GM19239 (cell line): ENCODE results near the gene ELOVL5.

Source experiments
- DNase-seq: peaks from one replicate; pipeline ENCODE4 v3.0.0; 2011; ENCODE audit warnings: low spot score; ENCODE audit not compliant: insufficient read length
- FAIRE-seq: peaks from 2 replicates; lab custom pipeline; 2011; peaks lifted over from hg19 to GRCh38; lab: Jason Lieb, UNC

The ELOVL5 gene

DNA sequence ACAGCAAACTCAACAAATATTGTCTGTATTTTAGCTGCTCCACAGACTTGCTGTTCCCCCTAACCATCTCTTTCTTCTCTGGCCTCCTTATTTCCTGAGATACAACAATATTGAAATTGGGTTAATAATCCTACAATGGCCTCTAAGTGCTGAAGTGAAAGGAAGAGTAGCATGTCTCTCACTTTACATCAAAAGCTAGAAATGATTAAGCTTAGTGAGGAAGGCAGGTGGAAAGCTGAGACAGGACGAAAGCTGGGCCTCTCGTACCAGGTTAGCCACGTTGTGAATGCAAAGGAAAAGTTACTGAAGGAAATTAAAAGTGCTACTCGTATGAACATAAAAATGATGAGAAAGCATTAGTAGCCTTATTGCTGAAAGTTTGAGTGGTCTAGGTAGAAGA is 63.8 kb downstream of the ELOVL5 start:
- DNase-seq, result no peak
- FAIRE-seq, result peak; percentile 83

DNA sequence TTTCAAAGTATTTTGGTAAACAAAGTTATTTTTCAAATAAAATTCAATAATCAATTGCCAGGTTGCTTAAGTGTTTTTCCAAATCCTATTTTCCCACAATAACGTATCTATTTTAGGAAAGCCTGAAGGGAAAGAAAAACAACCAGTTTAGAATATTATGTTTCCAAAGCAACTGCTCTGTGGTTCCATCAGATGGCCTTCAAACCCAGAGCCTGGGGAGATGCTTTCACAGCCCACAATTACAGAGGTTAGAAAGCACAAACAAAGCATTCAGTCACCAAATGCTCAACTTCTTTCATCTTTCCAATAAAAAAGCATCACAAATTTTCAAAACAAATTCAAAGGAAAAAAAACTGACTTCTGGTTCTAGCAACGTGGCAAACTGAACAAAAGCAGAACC is 66.0 kb downstream of the ELOVL5 start:
- no peak for FAIRE-seq
- DNase-seq, result no peak

- FAIRE-seq, result peak; percentile 61
- DNase-seq, result no peak
Observed at GRCh38 chr6:53282234-53282633, 66.5 kb downstream of the ELOVL5 start.

GRCh38 chr6:53281518-53282215 is 67.1 kb downstream of the ELOVL5 start:
- FAIRE-seq (peak; percentile 91), DNase-seq (no peak)

- no peak for DNase-seq
Observed at GRCh38 chr6:53280207-53280606, 68.5 kb downstream of the ELOVL5 start.

DNA sequence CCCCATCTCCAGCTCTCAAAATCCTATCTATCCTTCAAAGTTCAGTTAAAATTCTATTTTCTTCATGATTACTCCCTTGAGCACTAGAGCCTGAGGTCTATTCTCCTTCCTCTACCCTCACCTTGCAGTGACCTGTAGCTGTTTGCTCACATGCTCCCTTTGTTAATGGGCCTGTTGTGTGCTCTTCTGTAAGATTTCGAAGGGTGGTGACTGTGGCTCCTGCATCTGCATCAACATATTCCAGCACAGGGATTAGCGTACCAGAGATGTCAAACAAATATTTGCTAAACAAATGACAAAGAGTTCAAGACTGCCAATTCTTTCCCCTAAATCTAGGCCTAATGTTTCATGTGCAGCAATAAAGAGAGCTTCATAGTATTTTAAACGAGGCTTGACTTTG is 69.5 kb downstream of the ELOVL5 start:
- FAIRE-seq, result no peak

More at GRCh38 chr6:53280207-53280606, 68.5 kb downstream of the ELOVL5 start:
- FAIRE-seq, result peak; percentile 21

GRCh38 chr6:53273370-53273769 is 75.4 kb downstream of the ELOVL5 start:
- FAIRE-seq (no peak), DNase-seq (no peak)

More for the DNA sequence above, 69.5 kb downstream of the ELOVL5 start:
- DNase-seq, result no peak

DNA sequence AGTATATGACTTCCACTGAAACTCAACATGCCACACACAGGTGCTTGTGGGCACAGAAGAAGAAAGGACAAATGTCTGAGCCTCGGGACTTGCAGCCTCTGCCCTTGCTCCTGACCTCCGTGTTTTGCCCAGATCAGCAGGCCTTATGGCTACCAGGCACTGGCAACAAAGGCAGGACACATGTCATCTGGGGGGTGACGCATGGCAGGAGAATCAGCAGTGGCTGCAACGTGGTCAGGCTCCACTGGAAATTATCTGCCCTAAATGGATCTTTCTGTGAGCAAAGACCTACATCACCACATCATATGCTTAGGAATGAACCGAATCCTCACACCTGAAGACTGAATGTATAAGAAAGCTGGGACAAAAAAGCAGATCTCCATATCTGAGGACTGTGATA is 78.9 kb downstream of the ELOVL5 start:
- FAIRE-seq, result no peak
- DNase-seq, result no peak

DNA sequence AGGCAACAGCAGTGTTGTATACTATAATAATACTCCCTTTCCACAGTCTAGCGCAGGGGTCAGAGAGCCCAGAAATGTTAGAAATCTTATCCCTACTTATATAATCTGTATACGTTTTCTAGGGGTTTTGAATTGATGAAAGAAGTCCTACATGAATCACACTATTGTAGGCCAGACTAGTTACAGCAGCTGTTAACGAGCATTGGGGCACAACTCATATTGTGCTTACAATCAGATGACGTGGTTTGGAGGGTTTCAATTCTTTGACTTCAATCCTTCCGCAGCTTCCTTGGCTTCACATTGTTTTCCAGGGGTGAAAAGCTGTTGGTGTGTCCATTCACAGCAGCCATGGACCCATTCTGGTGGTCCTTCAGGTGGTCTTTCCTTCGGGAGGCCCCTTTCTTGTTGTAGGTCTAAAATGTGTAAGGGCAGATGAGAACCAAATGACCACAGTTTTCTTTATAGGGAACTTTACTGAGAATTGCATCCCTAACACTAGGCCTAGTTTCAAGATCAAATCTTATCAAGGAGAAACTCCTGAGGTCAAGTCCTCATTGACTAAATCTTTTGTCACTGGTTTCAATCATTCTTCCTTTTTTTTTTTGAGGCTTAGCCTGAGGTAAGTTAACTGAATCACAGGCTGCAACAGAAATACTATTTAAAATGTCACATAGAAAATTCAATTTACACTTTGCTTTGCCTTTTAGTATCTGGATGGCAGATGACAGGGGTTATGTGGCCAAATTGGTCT is 79.7 kb downstream of the ELOVL5 start:
- DNase-seq (no peak), FAIRE-seq (no peak)

GRCh38 chr6:53266553-53267090 is 82.1 kb downstream of the ELOVL5 start:
- DNase-seq (no peak), FAIRE-seq (no peak)

GRCh38 chr6:53264915-53265607 is 83.7 kb downstream of the ELOVL5 start:
- FAIRE-seq, result no peak
- no peak for DNase-seq

DNA sequence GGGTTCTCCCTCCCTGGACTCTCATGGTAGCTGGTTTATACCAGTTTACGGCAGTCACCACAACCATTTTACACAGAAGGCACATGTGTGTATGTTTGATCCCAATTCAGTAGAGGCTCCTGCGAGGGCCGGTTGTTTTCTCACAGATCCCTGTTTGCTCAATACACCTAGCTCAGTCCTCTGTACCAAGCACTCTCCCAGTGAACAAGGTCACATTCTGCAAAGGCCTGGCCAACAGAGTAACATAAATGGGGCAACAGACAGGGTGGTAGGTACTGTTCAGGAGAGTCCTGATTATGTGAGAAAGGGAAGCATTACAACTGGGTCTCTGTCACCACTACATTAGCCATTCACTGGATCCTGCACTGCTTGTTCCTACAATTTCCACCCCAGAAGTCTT is 84.4 kb downstream of the ELOVL5 start:
- no peak for DNase-seq
- FAIRE-seq, result no peak

DNA sequence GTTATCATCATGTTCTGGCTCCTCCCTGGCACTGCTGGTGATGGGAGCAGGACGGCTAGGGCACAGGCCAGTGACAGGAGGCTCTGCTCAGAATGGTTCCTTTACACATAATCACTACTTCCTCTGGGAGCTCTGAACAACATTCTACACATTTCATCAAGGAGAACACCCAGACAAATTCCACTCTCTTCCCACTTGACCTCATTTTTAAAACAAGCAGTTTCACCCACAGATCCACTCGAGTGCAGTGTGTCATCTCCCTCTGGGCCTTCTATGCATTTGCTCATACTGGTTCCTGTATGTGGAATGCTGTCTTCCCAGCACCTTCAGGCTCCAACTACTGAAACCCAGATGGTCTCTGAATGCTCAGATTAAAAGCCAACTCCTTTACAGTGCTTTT is 84.8 kb downstream of the ELOVL5 start:
- FAIRE-seq (no peak), DNase-seq (no peak)

- no peak for FAIRE-seq
- no peak for DNase-seq
Observed at GRCh38 chr6:53259860-53260580, 88.7 kb downstream of the ELOVL5 start.

DNA sequence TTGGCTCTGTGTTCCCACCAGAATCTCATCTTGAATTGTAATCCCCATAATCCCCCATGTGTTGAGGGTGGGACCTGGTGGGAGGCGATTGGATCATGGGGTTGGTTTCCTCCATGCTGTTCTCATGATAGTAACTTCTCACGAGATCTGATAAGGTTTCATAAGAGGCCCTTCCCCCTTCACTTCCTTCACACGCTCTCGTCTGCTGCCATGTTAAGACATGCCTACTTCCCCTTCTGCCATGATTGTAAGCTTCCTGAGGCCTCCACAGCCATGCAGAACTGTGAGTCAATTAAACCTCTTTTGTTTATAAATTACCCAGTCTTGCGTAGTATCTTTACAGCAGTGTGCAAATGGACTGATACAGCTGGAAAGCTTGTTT is 90.0 kb downstream of the ELOVL5 start:
- DNase-seq, result no peak
- FAIRE-seq, result no peak

GRCh38 chr6:53258076-53258773 is 90.5 kb downstream of the ELOVL5 start:
- no peak for FAIRE-seq

DNA sequence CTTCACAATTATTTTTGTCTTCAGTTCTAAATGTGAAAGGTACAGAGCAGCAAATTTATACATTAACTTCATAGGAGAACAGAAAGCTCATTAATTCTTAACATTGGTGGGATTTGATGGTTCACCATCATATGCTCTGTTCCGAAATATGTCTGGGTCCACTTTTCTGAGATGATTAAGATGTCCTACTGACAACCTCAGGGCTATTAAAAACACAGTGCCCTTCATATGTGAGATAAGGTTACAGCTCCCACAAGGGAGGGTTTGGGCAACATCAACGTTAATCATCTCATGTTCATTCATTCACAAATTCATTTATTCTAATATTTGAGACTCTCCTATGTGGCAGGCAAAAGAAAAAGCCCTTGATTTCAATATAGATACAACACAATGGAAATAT is 91.2 kb downstream of the ELOVL5 start:
- FAIRE-seq, result no peak

More at GRCh38 chr6:53258076-53258773, 90.5 kb downstream of the ELOVL5 start:
- no peak for DNase-seq

DNA sequence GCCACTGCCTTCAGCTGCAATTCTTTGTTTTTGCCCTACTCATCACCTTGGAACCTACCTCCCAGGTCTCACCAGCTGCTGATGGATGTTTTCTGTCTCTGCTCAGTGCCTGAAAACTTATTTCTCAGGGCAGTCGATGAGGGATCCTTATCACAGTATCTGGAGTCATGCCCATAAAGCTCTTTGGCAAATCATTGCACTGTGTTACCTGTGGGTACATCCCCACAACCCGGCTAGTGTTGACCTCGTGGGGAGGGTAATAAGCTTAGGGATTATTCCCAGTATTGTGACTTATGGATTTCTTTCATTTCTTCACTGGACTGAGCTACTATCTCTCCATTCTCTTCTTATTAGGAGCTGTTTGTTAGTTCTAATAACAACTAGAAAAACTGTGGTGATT is 91.7 kb downstream of the ELOVL5 start:
- FAIRE-seq, result peak; percentile 28
- no peak for DNase-seq

More for the DNA sequence above, 91.2 kb downstream of the ELOVL5 start:
- DNase-seq, result no peak

- DNase-seq (no peak), FAIRE-seq (no peak)
Observed at GRCh38 chr6:53252177-53252692, 96.5 kb downstream of the ELOVL5 start.
